Kidney tubule cell (primary cell): ENCODE results near the gene RBM17.
"Not testable (repeated sequence)": the region's sequence is repeated elsewhere in the genome, so short reads cannot be mapped to it uniquely, and the experiment has no call there.

ENCODE experiments used
- DNase-seq: peaks from one replicate; pipeline ENCODE4 v3.0.0-alpha.2; 2018; ENCODE audit warnings: low spot score

The RBM17 gene

GRCh38 chr10:6161921-6162320, 73.1 kb downstream of the RBM17 start:
- no peak for DNase-seq

GRCh38 chr10:6162589-6163356, 73.9 kb downstream of the RBM17 start:
- DNase-seq: no peak

GRCh38 chr10:6163364-6164270, 74.8 kb downstream of the RBM17 start:
- peak; percentile 90 for DNase-seq

- DNase-seq: no peak
These were observed 75.6 kb downstream of the RBM17 start for GRCh38 chr10:6164271-6165095.

GRCh38 chr10:6165221-6165725, 76.4 kb downstream of the RBM17 start:
- no peak for DNase-seq

- DNase-seq: not testable (repeated sequence)
These were observed 77.1 kb downstream of the RBM17 start for GRCh38 chr10:6165933-6166332.
